Glutamatergic neuron (in vitro differentiated cells): ENCODE results near the gene MBNL1. TPM values are rescaled to one million over a fixed set of nuclear protein-coding genes. Genes with fewer than 3 reads are reported as not detected.

Source experiments
- DNase-seq: peaks from one replicate; pipeline ENCODE4 v3.0.0; 2022
- H3K27ac Mint-ChIP-seq: one replicate; pipeline ENCODE4 v1.8.0; 2020; ENCODE audit warnings: mild to moderate bottlenecking, mixed read lengths, inconsistent platforms; ENCODE audit not compliant: unreplicated experiment
- H3K27me3 Mint-ChIP-seq: one replicate; pipeline ENCODE4 v1.8.0; 2020; ENCODE audit warnings: mild to moderate bottlenecking, moderate library complexity, mixed read lengths, inconsistent platforms; ENCODE audit not compliant: unreplicated experiment
- H3K36me3 Mint-ChIP-seq: one replicate; pipeline ENCODE4 v1.8.0; 2020; ENCODE audit warnings: mild to moderate bottlenecking, mixed read lengths, inconsistent platforms; ENCODE audit not compliant: unreplicated experiment
- H3K4me1 Mint-ChIP-seq: one replicate; pipeline ENCODE4 v1.8.0; 2020; ENCODE audit warnings: mild to moderate bottlenecking, low read depth, mixed read lengths, inconsistent platforms; ENCODE audit not compliant: unreplicated experiment
- H3K4me3 Mint-ChIP-seq: one replicate; pipeline ENCODE4 v1.8.0; 2020; ENCODE audit warnings: mild to moderate bottlenecking, mixed read lengths, inconsistent platforms; ENCODE audit not compliant: unreplicated experiment
- H3K9me3 Mint-ChIP-seq: one replicate; pipeline ENCODE4 v1.8.0; 2020; ENCODE audit warnings: mild to moderate bottlenecking, moderate library complexity, mixed read lengths, inconsistent platforms; ENCODE audit not compliant: unreplicated experiment
- CTCF ChIP-seq: fragments of 200-600 bp; sonication (generic); IDR thresholded peaks from one replicate; pipeline ENCODE4 v1.5.0; 2021; ENCODE audit not compliant: partially characterized antibody, unreplicated experiment
- total RNA-seq: library from RNA; stranded (reverse); fragmentation: NEBNext Ultra II Directional; extraction: Animal tissue kit (Norgen Biotek cat#: 25700); gene quantifications from one replicate; pipeline ENCODE4 v1.2.1, GENCODE V29; 2021; ENCODE audit not compliant: unreplicated experiment

The MBNL1 gene
- total RNA-seq, 1 donor from 2014 or later: 36.6 TPM

- Mint-ChIP-seq H3K4me1 (peaks cover 21% of the 10 kb centered on the region), H3K9me3 (no peaks in the 10 kb centered on the region), H3K36me3 (no peaks in the 10 kb centered on the region), H3K27ac (no peak overlapping the region), H3K27me3 (no peaks in the 10 kb centered on the region), H3K4me3 (no peak overlapping the region)
- TF ChIP-seq CTCF: no peak
- DNase-seq: no peak
Observed at GRCh38 chr3:152322756-152323155, 54.0 kb downstream of the MBNL1 start.

GRCh38 chr3:152323834-152324233 lies 55.1 kb downstream of the MBNL1 start:
- H3K36me3 Mint-ChIP-seq: no peaks in the 10 kb centered on the region
- H3K27ac Mint-ChIP-seq: no peak overlapping the region
- no peaks in the 10 kb centered on the region for H3K9me3 Mint-ChIP-seq
- no peak for TF ChIP-seq CTCF
- no peak for DNase-seq
- no peak overlapping the region for H3K4me3 Mint-ChIP-seq
- H3K4me1 Mint-ChIP-seq: peaks cover 21% of the 10 kb centered on the region
- H3K27me3 Mint-ChIP-seq: no peaks in the 10 kb centered on the region

DNA sequence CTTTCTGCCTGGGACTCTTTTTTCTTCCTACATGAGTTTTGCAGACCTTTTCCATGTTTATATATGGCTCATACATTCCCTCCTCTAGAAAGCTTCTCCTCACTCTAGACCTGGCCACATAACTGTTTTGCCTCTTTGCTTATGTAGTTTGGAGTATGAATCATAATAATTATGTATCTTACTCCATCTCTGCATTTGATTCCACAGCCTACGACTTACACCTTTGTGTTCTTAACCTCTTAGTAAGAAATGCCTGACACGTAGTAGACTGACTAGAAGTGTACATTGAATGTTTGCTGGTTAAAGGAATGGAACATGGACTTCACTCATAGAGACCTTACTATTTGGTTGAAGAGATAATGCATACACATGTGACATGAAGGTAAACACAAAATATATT lies 56.4 kb downstream of the MBNL1 start:
- Mint-ChIP-seq H3K27me3 (no peaks in the 10 kb centered on the region), H3K27ac (no peak overlapping the region), H3K4me1 (peaks cover 14% of the 10 kb centered on the region), H3K4me3 (no peak overlapping the region), H3K9me3 (no peaks in the 10 kb centered on the region), H3K36me3 (no peaks in the 10 kb centered on the region)
- no peak for TF ChIP-seq CTCF
- DNase-seq: no peak

- Mint-ChIP-seq H3K9me3 (peaks cover 2% of the 10 kb centered on the region), H3K27me3 (no peaks in the 10 kb centered on the region), H3K36me3 (no peaks in the 10 kb centered on the region), H3K4me1 (peaks cover 8% of the 10 kb centered on the region), H3K27ac (no peak overlapping the region), H3K4me3 (no peak overlapping the region)
- no peak for TF ChIP-seq CTCF
- no peak for DNase-seq
Observed at GRCh38 chr3:152327203-152327602, 58.5 kb downstream of the MBNL1 start.

DNA sequence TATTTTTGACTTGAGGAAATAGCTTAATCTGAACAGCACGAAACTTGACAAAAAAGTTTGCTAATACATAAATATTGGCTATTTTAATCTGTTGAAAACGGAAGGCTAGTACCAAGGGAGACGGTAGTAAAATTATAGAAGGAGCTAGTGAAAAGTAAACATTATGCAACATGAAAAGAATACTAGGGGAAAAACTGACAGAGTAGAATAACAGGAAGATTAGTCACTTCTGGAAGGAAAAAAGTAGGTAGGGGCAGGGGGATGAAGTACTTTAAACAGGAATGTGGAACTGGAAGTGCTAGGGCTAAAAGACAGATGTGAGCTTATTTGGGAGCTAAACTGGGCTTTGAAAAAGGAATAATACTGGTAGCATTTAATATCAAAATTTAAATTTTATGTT lies 60.1 kb downstream of the MBNL1 start:
- no peak for TF ChIP-seq CTCF
- H3K9me3 Mint-ChIP-seq: peaks cover 2% of the 10 kb centered on the region
- H3K4me3 Mint-ChIP-seq: no peak overlapping the region
- peaks cover 4% of the 10 kb centered on the region for H3K4me1 Mint-ChIP-seq
- no peaks in the 10 kb centered on the region for H3K27me3 Mint-ChIP-seq
- H3K27ac Mint-ChIP-seq: no peak overlapping the region
- H3K36me3 Mint-ChIP-seq: no peaks in the 10 kb centered on the region
- no peak for DNase-seq
